MM.1S (cell line): ENCODE results near the gene COX20.

Experiments
- DNase-seq: peaks from one replicate; pipeline ENCODE4 v3.0.0-alpha.2; 2015
- H2AFZ ChIP-seq: fragments of 300-600 bp; sonication (generic); 2 replicates; pipeline ENCODE4 v1.6.0; 2016; ENCODE audit warnings: antibody characterized with exemption, low read length
- H3F3A ChIP-seq: fragments of 300-600 bp; sonication (generic); 2 replicates; pipeline ENCODE4 v1.6.1; 2016; ENCODE audit warnings: mild to moderate bottlenecking, antibody characterized with exemption, low read length, moderate library complexity, mixed read lengths; ENCODE audit not compliant: insufficient read depth
- H3K27ac ChIP-seq: fragments of 300-600 bp; sonication (generic); 2 replicates; pipeline ENCODE4 v1.5.1; 2016; ENCODE audit warnings: mild to moderate bottlenecking, low read length
- H3K27me3 ChIP-seq: fragments of 300-600 bp; sonication (generic); replicated peaks from 2 replicates; pipeline ENCODE4 v1.6.0; 2016; ENCODE audit warnings: low read length; ENCODE audit not compliant: insufficient read depth
- H3K36me3 ChIP-seq: fragments of 300-600 bp; sonication (generic); replicated peaks from 2 replicates; pipeline ENCODE4 v1.6.1; 2016; ENCODE audit warnings: mild to moderate bottlenecking, low read length, mixed read lengths; ENCODE audit not compliant: insufficient read depth
- H3K4me1 ChIP-seq: fragments of 300-600 bp; sonication (generic); 2 replicates; pipeline ENCODE4 v1.6.1; 2016; ENCODE audit warnings: low read length, mixed read lengths
- H3K4me2 ChIP-seq: fragments of 300-600 bp; sonication (generic); 2 replicates; pipeline ENCODE4 v1.6.0; 2016; ENCODE audit warnings: low read depth, low read length
- H3K4me3 ChIP-seq: fragments of 300-600 bp; sonication (generic); 2 replicates; pipeline ENCODE4 v1.5.1; 2016; ENCODE audit warnings: low read length, mixed read lengths
- H3K79me2 ChIP-seq: fragments of 300-600 bp; sonication (generic); 2 replicates; pipeline ENCODE4 v1.6.1; 2016; ENCODE audit warnings: mixed run types, low read length, mixed read lengths
- H3K9ac ChIP-seq: fragments of 300-600 bp; sonication (generic); 2 replicates; pipeline ENCODE4 v1.6.1; 2016; ENCODE audit warnings: low read length, mixed read lengths
- H3K9me2 ChIP-seq: fragments of 300-600 bp; sonication (generic); replicated peaks from 2 replicates; pipeline ENCODE4 v1.6.1; 2016; ENCODE audit warnings: mild to moderate bottlenecking, low read length, mixed read lengths; ENCODE audit not compliant: insufficient read depth
- H3K9me3 ChIP-seq: fragments of 300-600 bp; sonication (generic); replicated peaks from 2 replicates; pipeline ENCODE4 v1.6.1; 2016; ENCODE audit warnings: mild to moderate bottlenecking, low read length, mixed read lengths; ENCODE audit not compliant: insufficient read depth
- H4K20me1 ChIP-seq: fragments of 300-600 bp; sonication (generic); 2 replicates; pipeline ENCODE4 v1.6.1; 2016; ENCODE audit warnings: mild to moderate bottlenecking, low read length, moderate library complexity, mixed read lengths; ENCODE audit not compliant: insufficient read depth
- CTCF ChIP-seq: fragments of 300-600 bp; sonication (generic); IDR thresholded peaks from 2 replicates; pipeline ENCODE4 v1.5.1; 2016; ENCODE audit warnings: antibody characterized with exemption, low read length, mixed read lengths
- EZH2 ChIP-seq: fragments of 300-600 bp; sonication (generic); optimal IDR thresholded peaks from 2 replicates; pipeline ENCODE3; 2017; ENCODE audit warnings: low read depth, mild to moderate bottlenecking, antibody characterized with exemption, low read length, mixed read lengths
- EZH2phosphoT487 ChIP-seq: fragments of 300-600 bp; sonication (generic); IDR thresholded peaks from 2 replicates; pipeline ENCODE4 v1.6.1; 2018; ENCODE audit warnings: antibody characterized with exemption, low read length

Gene COX20

GRCh38 chr1:244813327-244813726 is 22.1 kb upstream of the COX20 start:
- TF ChIP-seq EZH2 = no peak
- TF ChIP-seq EZH2phosphoT487 = no peak
- TF ChIP-seq CTCF = no peak
- no peak overlapping the region for H3K4me3 ChIP-seq
- DNase-seq = no peak
- no peaks in the 10 kb centered on the region for H3K79me2 ChIP-seq
- H3K27me3 ChIP-seq = no peaks in the 10 kb centered on the region
- no peak overlapping the region for H3K4me2 ChIP-seq
- no peak overlapping the region for H3K9ac ChIP-seq
- no peak overlapping the region for H3K27ac ChIP-seq
- H2AFZ ChIP-seq = no peak overlapping the region
- H3K9me3 ChIP-seq = no peaks in the 10 kb centered on the region
- H3K4me1 ChIP-seq = no peaks in the 10 kb centered on the region
- no peaks in the 10 kb centered on the region for H3K36me3 ChIP-seq
- H3F3A ChIP-seq = no peaks in the 10 kb centered on the region
- no peaks in the 10 kb centered on the region for H4K20me1 ChIP-seq
- H3K9me2 ChIP-seq = no peaks in the 10 kb centered on the region

- Histone ChIP-seq H3K9me2 (no peaks in the 10 kb centered on the region), H3K9ac (no peak overlapping the region), H3K9me3 (no peaks in the 10 kb centered on the region), H3K27me3 (no peaks in the 10 kb centered on the region), H3K4me2 (no peak overlapping the region), H4K20me1 (no peaks in the 10 kb centered on the region), H2AFZ (no peak overlapping the region), H3K27ac (no peak overlapping the region), H3K79me2 (no peaks in the 10 kb centered on the region), H3F3A (no peaks in the 10 kb centered on the region), H3K4me1 (no peaks in the 10 kb centered on the region), H3K36me3 (no peaks in the 10 kb centered on the region), H3K4me3 (no peak overlapping the region)
- DNase-seq = no peak
- TF ChIP-seq CTCF = no peak
- no peak for TF ChIP-seq EZH2
- TF ChIP-seq EZH2phosphoT487 = no peak
Observed at GRCh38 chr1:244815600-244816099, 19.8 kb upstream of the COX20 start.

- H3K79me2 ChIP-seq = no peaks in the 10 kb centered on the region
- no peaks in the 10 kb centered on the region for H3K9me2 ChIP-seq
- H3K4me3 ChIP-seq = no peak overlapping the region
- no peak for DNase-seq
- no peak overlapping the region for H3K4me2 ChIP-seq
- TF ChIP-seq CTCF (no peak), EZH2phosphoT487 (no peak), EZH2 (no peak)
- H3K27me3 ChIP-seq = no peaks in the 10 kb centered on the region
- no peak overlapping the region for H3K9ac ChIP-seq
- no peak overlapping the region for H2AFZ ChIP-seq
- no peaks in the 10 kb centered on the region for H3F3A ChIP-seq
- H4K20me1 ChIP-seq = no peaks in the 10 kb centered on the region
- no peaks in the 10 kb centered on the region for H3K9me3 ChIP-seq
- no peak overlapping the region for H3K27ac ChIP-seq
- H3K36me3 ChIP-seq = no peaks in the 10 kb centered on the region
- H3K4me1 ChIP-seq = no peaks in the 10 kb centered on the region
Observed at GRCh38 chr1:244817415-244817894, 18.0 kb upstream of the COX20 start.
